GM18511 (cell line): ENCODE results near the gene OR8B8.
"Not testable (repeated sequence)": the region's sequence is repeated elsewhere in the genome, so short reads cannot be mapped to it uniquely, and the experiment has no call there.

ENCODE experiments used
- ATAC-seq: cut with Tn5 transposase; IDR thresholded peaks from one replicate; pipeline ENCODE4 v1.9.1; 2021; ENCODE audit warnings: mild to moderate bottlenecking, moderate library complexity; ENCODE audit not compliant: unreplicated experiment

The OR8B8 gene

GRCh38 chr11:124442442-124442841 is 3.1 kb downstream of the OR8B8 start:
- ATAC-seq = no peak

GRCh38 chr11:124441519-124441918 is 4.0 kb downstream of the OR8B8 start:
- ATAC-seq = no peak

GRCh38 chr11:124441081-124441480 is 4.4 kb downstream of the OR8B8 start:
- no peak for ATAC-seq

GRCh38 chr11:124440608-124441007 is 4.9 kb downstream of the OR8B8 start:
- ATAC-seq = no peak

GRCh38 chr11:124434699-124435098 is 10.8 kb downstream of the OR8B8 start:
- ATAC-seq = no peak

- no peak for ATAC-seq
Measured at GRCh38 chr11:124429599-124429998, 15.9 kb downstream of the OR8B8 start.

GRCh38 chr11:124424384-124424921 is 21.0 kb downstream of the OR8B8 start, which contains the start of gene OR8B4:
OR8B4 (minus strand) TSS chr11:124424871; CDS start chr11:124424871, 0 bp downstream.
- no peak for ATAC-seq

- ATAC-seq = no peak
Measured at GRCh38 chr11:124421043-124421442, 24.5 kb downstream of the OR8B8 start.

- ATAC-seq = no peak
Measured at GRCh38 chr11:124415356-124415923, 30.1 kb downstream of the OR8B8 start.

GRCh38 chr11:124409906-124410305 is 35.6 kb downstream of the OR8B8 start:
- no peak for ATAC-seq

- no peak for ATAC-seq
Measured at GRCh38 chr11:124405581-124405980, 39.9 kb downstream of the OR8B8 start.

GRCh38 chr11:124403186-124403585 is 42.3 kb downstream of the OR8B8 start:
- ATAC-seq = not testable (repeated sequence)

- ATAC-seq = peak; percentile 94
Measured at GRCh38 chr11:124402326-124402922, 43.1 kb downstream of the OR8B8 start.

- ATAC-seq = no peak
Measured at GRCh38 chr11:124398924-124399323, 46.6 kb downstream of the OR8B8 start, which contains the start of gene OR8B3. OR8B3 (minus strand) TSS chr11:124399024; CDS start chr11:124397351, 1,673 bp downstream.

GRCh38 chr11:124396847-124397246 is 48.6 kb downstream of the OR8B8 start:
- not testable (repeated sequence) for ATAC-seq

GRCh38 chr11:124394408-124394807 is 51.1 kb downstream of the OR8B8 start:
- no peak for ATAC-seq
